IMR-90 (cell line): ENCODE results near the gene GDF9.

Experiments
- CEBPB ChIP-seq: IDR thresholded peaks from 2 replicates; pipeline ENCODE4 v1.6.1; 2012; ENCODE audit warnings: low read depth, low read length, improper control_type of control experiment
- CHD1 ChIP-seq: IDR thresholded peaks from 2 replicates; pipeline ENCODE4 v1.6.1; 2012; ENCODE audit warnings: low read depth, low read length, improper control_type of control experiment
- CTCF ChIP-seq: conservative IDR thresholded peaks from 2 replicates; pipeline ENCODE4 v1.5.1; 2012; ENCODE audit warnings: mild to moderate bottlenecking, low read depth, low read length, improper control_type of control experiment
- ELK1 ChIP-seq: fragments of 150-350 bp; IDR thresholded peaks from 2 replicates; pipeline ENCODE4 v1.6.1; 2016; ENCODE audit warnings: low read depth, mild to moderate bottlenecking, low read length, moderate library complexity, borderline replicate concordance
- FOS ChIP-seq: fragments of 150-350 bp; IDR thresholded peaks from 2 replicates; pipeline ENCODE4 v1.6.1; 2016; ENCODE audit warnings: low read depth, low read length
- MXI1 ChIP-seq: IDR thresholded peaks from 2 replicates; pipeline ENCODE4 v1.6.1; 2012; ENCODE audit warnings: low read depth, mild to moderate bottlenecking, low read length, moderate library complexity, borderline replicate concordance
- POLR2A ChIP-seq: IDR thresholded peaks from 2 replicates; pipeline ENCODE4 v1.6.1; 2012; ENCODE audit warnings: mild to moderate bottlenecking, low read depth, low read length
- RAD21 ChIP-seq: IDR thresholded peaks from 2 replicates; pipeline ENCODE4 v1.6.1; 2012; ENCODE audit warnings: low read length, improper control_type of control experiment
- SMC3 ChIP-seq: fragments of 150-350 bp; IDR thresholded peaks from 2 replicates; pipeline ENCODE4 v1.6.1; 2016; ENCODE audit warnings: low read depth, mild to moderate bottlenecking, antibody characterized with exemption, low read length, moderate library complexity
- USF2 ChIP-seq: fragments of 150-350 bp; IDR thresholded peaks from 2 replicates; pipeline ENCODE4 v1.6.1; 2017; ENCODE audit warnings: mild to moderate bottlenecking, antibody characterized with exemption, low read length, low read depth

- TF ChIP-seq CTCF, result no peak
- no peak for TF ChIP-seq USF2
- no peak for TF ChIP-seq SMC3
- TF ChIP-seq CEBPB, result no peak
- no peak for TF ChIP-seq POLR2A
- no peak for TF ChIP-seq RAD21
- no peak for TF ChIP-seq CHD1
- no peak for TF ChIP-seq FOS
- TF ChIP-seq ELK1, result no peak
- no peak for TF ChIP-seq MXI1
Measured at GRCh38 chr5:132831095-132831860, 35.0 kb downstream of the GDF9 start.
